Panc1 (cell line): ENCODE data around the gene CEP120.

ENCODE experiments used
- CTCF ChIP-seq: fragments of 450-650 bp; IDR thresholded peaks from 2 replicates; pipeline ENCODE4 v1.5.1; 2017; ENCODE audit warnings: mild to moderate bottlenecking
- POLR2AphosphoS5 ChIP-seq: IDR thresholded peaks from 2 replicates; pipeline ENCODE4 v1.6.1; 2012; ENCODE audit warnings: mild to moderate bottlenecking, low read depth, low read length, moderate library complexity
- TCF7L2 ChIP-seq: IDR thresholded peaks from 2 replicates; pipeline ENCODE4 v1.6.1; 2011; ENCODE audit warnings: mild to moderate bottlenecking, low read depth, low read length, inconsistent platforms

DNA sequence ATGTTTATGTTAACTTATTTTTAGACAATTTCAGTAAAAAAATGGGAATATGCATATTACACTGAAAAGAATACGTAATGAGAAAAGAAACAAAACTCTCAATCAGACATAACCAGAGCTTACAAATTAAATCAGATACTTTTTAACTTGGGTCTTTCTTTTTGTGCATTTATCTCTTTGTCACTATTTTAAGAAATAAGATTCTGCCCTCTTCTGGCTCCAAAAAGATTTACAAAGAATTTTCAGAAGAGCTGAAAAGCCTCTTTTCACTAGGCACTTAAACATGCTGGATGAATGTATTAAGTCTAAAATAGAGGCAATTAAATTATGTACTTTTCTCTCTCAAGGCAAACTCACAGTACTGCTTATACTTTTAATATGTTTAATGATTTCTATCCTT lies 55.5 kb downstream of the CEP120 start:
- peak; percentile 36; the same call in 1 of the 2 replicates for TF ChIP-seq CTCF
- TF ChIP-seq POLR2AphosphoS5: no peak
- TF ChIP-seq TCF7L2: no peak
